Peyer's patch (tissue), 4 donors: ENCODE measurements around the gene BMPR2. TPM values are rescaled to one million over a fixed set of nuclear protein-coding genes. Genes with fewer than 3 reads are reported as not detected.

ENCODE experiments used
- DNase-seq, 3 donors: peaks; one replicate each; pipeline ENCODE4 v3.0.0-alpha.2; 2017 to 2019
- H3K27ac ChIP-seq, 4 donors: fragments of 200-600 bp; sonication (generic); one replicate each; pipeline ENCODE4 v1.5.1; 2016 to 2019
- H3K27me3 ChIP-seq, 2 donors: fragments of 200-600 bp; sonication (generic); one replicate each; pipeline ENCODE4 v1.5.1; 2019
- H3K36me3 ChIP-seq, 3 donors: fragments of 200-600 bp; sonication (generic); one replicate each; pipeline ENCODE4 v1.5.1; 2016 to 2019
- H3K4me1 ChIP-seq, 4 donors: fragments of 200-600 bp; sonication (generic); one replicate each; pipeline ENCODE4 v1.5.1; 2016 to 2019
- H3K4me3 ChIP-seq, 4 donors: fragments of 200-600 bp; sonication (generic); 1 replicate in 3 of 4; 2 replicates in 1 of 4; pipeline ENCODE4 v1.5.1; 2016 to 2019; ENCODE audit warnings: mild to moderate bottlenecking in 1 of 4
- H3K9me3 ChIP-seq, 4 donors: fragments of 200-600 bp; sonication (generic); one replicate each; pipeline ENCODE4 v1.5.1; 2016 to 2019; ENCODE audit warnings: mild to moderate bottlenecking in 1 of 4
- CTCF ChIP-seq, 6 experiments: fragments of 450-650 bp in 4 of 6; fragments of 200-600 bp in 2 of 6; sonication (generic) in 1 of 6; IDR thresholded peaks; one replicate each; pipeline ENCODE4 v1.5.1; 2017 to 2019; ENCODE audit warnings: antibody characterized with exemption in 6 of 6, mild to moderate bottlenecking in 3 of 6, moderate library complexity in 1 of 6
- POLR2A ChIP-seq, 2 donors: fragments of 450-650 bp; IDR thresholded peaks; one replicate each; pipeline ENCODE4 v1.5.1; 2017; ENCODE audit warnings: antibody characterized with exemption in 2 of 2, mild to moderate bottlenecking in 2 of 2, moderate library complexity in 2 of 2
- total RNA-seq, 4 donors: library from RNA; depleted of rRNA; stranded (reverse); fragments of >200 nt; gene quantifications; one replicate each; pipeline ENCODE4 v1.1.0, GENCODE V29; 2016

The BMPR2 gene
- total RNA-seq, 4 donors from 2014 or later, result 20.6 to 34.7 (median 30.0) TPM

DNA sequence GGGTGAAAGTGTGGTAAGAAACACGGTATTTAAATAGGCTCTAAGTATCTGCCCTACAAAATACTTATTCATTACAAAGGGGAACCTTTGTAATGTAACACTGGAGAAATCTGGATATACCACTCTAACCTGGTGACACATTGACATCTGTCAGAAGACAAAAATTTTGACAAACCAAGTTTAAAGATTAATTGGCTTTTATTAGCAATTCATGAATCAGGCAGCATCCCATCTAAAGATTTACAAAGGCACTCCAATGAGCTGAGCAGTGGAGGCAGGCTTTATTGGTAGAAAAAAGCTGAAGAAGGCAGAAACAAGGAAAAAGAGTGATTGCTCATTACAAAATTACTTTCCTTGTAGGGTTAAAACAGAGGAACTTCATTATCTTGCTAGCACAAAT lies 35.0 kb downstream of the BMPR2 start:
- H3K4me1 ChIP-seq, result no peaks in the 10 kb centered on the region
- DNase-seq, result no peak
- no peak overlapping the region for H3K4me3 ChIP-seq
- H3K27ac ChIP-seq, result no peak overlapping the region
- H3K9me3 ChIP-seq, result no peaks in the 10 kb centered on the region
- no peaks in the 10 kb centered on the region for H3K36me3 ChIP-seq
- no peak for TF ChIP-seq CTCF (IDR thresholded peaks at IDR 0.05)
- no peak for TF ChIP-seq POLR2A (IDR thresholded peaks at IDR 0.05)
- H3K27me3 ChIP-seq, result no peaks in the 10 kb centered on the region

DNA sequence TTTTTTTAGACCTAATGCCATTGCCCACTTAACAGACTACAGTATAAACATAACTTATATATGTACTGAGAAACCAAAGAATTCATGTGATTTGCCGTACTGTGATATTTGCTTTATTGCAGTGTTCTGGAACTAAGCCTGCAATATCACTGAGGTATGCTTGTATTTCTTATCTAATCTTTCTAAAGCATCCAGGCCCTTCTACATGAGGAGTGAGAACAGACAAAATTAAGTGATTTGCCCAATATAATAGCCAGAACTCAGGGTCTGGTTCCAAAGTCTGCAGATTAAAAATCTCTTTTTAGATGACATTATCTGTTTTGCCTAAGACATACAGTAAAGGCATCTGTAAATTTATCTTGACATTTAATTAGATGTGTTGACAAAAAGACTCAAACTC lies 41.9 kb downstream of the BMPR2 start:
- no peak for DNase-seq
- H3K36me3 ChIP-seq, result no peaks in the 10 kb centered on the region
- no peak for TF ChIP-seq CTCF (IDR thresholded peaks at IDR 0.05)
- TF ChIP-seq POLR2A (IDR thresholded peaks at IDR 0.05), result no peak
- no peaks in the 10 kb centered on the region for H3K27me3 ChIP-seq
- no peak overlapping the region for H3K27ac ChIP-seq
- no peak overlapping the region for H3K4me3 ChIP-seq
- no peaks in the 10 kb centered on the region for H3K9me3 ChIP-seq
- H3K4me1 ChIP-seq, result peaks cover 0 to 3% (median 0%) of the 10 kb centered on the region in 4 donors

DNA sequence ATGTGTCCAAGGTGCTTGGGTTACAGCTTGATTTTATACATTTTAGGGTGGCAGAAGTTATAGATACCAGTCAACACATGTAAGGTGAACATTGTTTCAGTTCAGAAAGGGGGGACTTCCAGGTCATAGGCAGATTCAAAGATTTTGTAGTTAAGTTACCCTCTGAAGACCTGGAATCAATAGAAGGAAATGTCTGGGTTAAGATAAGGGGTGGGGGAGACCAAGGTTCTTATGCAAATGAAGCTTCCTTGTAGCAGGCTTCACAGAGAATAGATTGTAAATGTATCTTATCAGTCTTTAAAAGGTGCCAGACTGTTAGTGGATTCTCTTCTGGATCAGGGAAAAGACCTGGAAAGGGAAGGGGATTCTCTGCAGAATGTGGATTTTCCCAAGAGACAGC lies 42.4 kb downstream of the BMPR2 start:
- H3K4me1 ChIP-seq, result peaks cover 0 to 3% (median 0%) of the 10 kb centered on the region in 4 donors
- H3K9me3 ChIP-seq, result no peaks in the 10 kb centered on the region
- no peak for TF ChIP-seq CTCF (IDR thresholded peaks at IDR 0.05)
- no peak for TF ChIP-seq POLR2A (IDR thresholded peaks at IDR 0.05)
- H3K36me3 ChIP-seq, result no peaks in the 10 kb centered on the region
- H3K27ac ChIP-seq, result no peak overlapping the region
- H3K27me3 ChIP-seq, result no peaks in the 10 kb centered on the region
- DNase-seq, result no peak
- H3K4me3 ChIP-seq, result no peak overlapping the region

GRCh38 chr2:202423139-202423538 lies 47.0 kb downstream of the BMPR2 start:
- TF ChIP-seq CTCF (IDR thresholded peaks at IDR 0.05) (no peak), POLR2A (IDR thresholded peaks at IDR 0.05) (no peak)
- Histone ChIP-seq H3K27ac (no peak overlapping the region), H3K9me3 (no peaks in the 10 kb centered on the region), H3K4me3 (no peak overlapping the region), H3K36me3 (no peaks in the 10 kb centered on the region), H3K27me3 (no peaks in the 10 kb centered on the region), H3K4me1 (peaks cover 0 to 3% (median 0%) of the 10 kb centered on the region in 4 donors)
- DNase-seq, result no peak

DNA sequence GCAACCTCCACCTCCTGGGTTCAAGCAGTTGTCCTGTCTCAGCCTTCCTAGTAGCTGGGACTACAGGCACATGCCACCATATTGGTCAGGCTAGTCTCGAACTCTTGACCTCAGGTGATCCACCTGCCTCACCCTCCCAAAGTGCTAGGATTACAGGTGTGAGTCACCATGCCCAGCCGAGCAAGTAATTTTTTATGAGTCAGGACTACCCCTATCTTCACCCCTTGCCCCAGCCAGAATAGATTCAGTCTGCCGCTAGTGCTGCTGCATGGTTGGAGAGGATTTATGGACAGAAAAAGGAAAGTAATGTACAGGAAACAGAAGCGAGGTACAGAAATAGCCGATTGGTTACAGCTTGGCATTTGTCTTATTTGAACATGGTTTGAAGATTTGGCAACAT lies 48.9 kb downstream of the BMPR2 start:
- no peaks in the 10 kb centered on the region for H3K27me3 ChIP-seq
- H3K4me3 ChIP-seq, result no peak overlapping the region
- DNase-seq, result no peak
- no peaks in the 10 kb centered on the region for H3K36me3 ChIP-seq
- H3K27ac ChIP-seq, result no peak overlapping the region
- no peak for TF ChIP-seq POLR2A (IDR thresholded peaks at IDR 0.05)
- no peak for TF ChIP-seq CTCF (IDR thresholded peaks at IDR 0.05)
- H3K4me1 ChIP-seq, result no peaks in the 10 kb centered on the region
- no peaks in the 10 kb centered on the region for H3K9me3 ChIP-seq

DNA sequence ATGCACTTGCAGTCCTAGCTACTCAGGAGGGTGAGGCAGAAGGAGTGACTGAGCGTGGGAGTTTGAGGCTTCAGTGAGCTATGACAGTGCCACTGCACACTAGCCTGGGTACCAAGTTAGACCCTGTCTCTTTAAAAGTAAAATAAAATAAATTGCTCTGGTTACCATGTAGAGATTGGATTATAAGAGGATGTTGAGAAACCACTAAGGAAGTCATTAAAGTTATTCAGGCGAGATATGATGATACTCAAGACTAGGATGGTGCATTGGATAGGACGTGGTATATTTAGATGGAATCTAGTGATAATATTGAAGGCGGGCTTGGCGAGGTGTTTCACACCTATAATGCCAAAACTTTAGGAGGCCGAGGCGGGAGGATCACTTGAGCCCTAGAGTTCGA lies 50.6 kb downstream of the BMPR2 start:
- no peak for DNase-seq
- no peaks in the 10 kb centered on the region for H3K27me3 ChIP-seq
- TF ChIP-seq POLR2A (IDR thresholded peaks at IDR 0.05) (no peak), CTCF (IDR thresholded peaks at IDR 0.05) (no peak)
- no peaks in the 10 kb centered on the region for H3K36me3 ChIP-seq
- no peak overlapping the region for H3K4me3 ChIP-seq
- no peak overlapping the region for H3K27ac ChIP-seq
- no peaks in the 10 kb centered on the region for H3K9me3 ChIP-seq
- no peaks in the 10 kb centered on the region for H3K4me1 ChIP-seq
